Measurements from ENCODE around the gene LBR.

- TF ChIP-seq ZNF274 (IDR thresholded peaks at IDR 0.05; ENCODE audit: low read depth, low read length) (no peak), SUZ12 (IDR thresholded peaks at IDR 0.05; ENCODE audit: extremely low read depth, insufficient read depth, insufficient read length) (no peak), YY1 (IDR thresholded peaks at IDR 0.05; ENCODE audit: insufficient read depth, insufficient read length) (no peak)
Measured at GRCh38 chr1:225431081-225431863, 3.4 kb upstream of the LBR start.

Data from NT2/D1 (cell line).